ENCODE data around the gene BLMH. TPM values are rescaled to one million over a fixed set of nuclear protein-coding genes. Genes with fewer than 3 reads are reported as not detected.

The BLMH gene
- total RNA-seq, 1 experiment from 2014 or later: 28.3 TPM

DNA sequence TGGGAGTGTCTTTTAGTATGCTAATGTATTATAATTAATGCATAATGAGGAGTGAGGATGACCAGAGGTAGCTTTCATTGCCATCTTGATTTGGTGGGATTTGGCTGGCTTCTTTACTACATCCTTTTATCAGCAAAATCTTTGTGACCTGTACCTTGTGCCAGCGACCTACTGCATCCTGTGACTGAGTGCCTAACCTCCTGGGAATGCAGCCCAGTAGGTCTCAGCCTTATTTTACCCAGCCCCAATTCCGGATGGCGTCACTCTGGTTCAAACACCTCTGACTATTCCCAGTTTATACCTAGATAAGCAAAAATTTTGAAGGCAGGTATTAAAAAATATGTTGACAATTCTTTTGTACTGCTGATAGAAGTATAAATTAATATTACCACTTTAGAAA lies 10.5 kb upstream of the BLMH start:
- no peak overlapping the region for H3K27ac Mint-ChIP-seq (ENCODE audit: low read depth, unreplicated experiment)
- intact Hi-C loops (cut with micrococcal nuclease): no loop called here

GRCh38 chr17:30300818-30301217 lies 9.1 kb upstream of the BLMH start:
- Mint-ChIP-seq H3K27me3 (ENCODE audit: insufficient read depth, unreplicated experiment) (peaks cover 14% of the 10 kb centered on the region), H3K4me1 (ENCODE audit: insufficient read depth, unreplicated experiment) (no peaks in the 10 kb centered on the region), H3K36me3 (ENCODE audit: insufficient read depth, unreplicated experiment) (no peaks in the 10 kb centered on the region), H3K9me3 (ENCODE audit: unreplicated experiment) (peaks cover 8% of the 10 kb centered on the region), H3K27ac (ENCODE audit: low read depth, unreplicated experiment) (no peak overlapping the region), H3K4me3 (ENCODE audit: unreplicated experiment) (no peak overlapping the region)
- CTCF ChIA-PET: no interaction called here
- TF ChIP-seq, protein P1, sequence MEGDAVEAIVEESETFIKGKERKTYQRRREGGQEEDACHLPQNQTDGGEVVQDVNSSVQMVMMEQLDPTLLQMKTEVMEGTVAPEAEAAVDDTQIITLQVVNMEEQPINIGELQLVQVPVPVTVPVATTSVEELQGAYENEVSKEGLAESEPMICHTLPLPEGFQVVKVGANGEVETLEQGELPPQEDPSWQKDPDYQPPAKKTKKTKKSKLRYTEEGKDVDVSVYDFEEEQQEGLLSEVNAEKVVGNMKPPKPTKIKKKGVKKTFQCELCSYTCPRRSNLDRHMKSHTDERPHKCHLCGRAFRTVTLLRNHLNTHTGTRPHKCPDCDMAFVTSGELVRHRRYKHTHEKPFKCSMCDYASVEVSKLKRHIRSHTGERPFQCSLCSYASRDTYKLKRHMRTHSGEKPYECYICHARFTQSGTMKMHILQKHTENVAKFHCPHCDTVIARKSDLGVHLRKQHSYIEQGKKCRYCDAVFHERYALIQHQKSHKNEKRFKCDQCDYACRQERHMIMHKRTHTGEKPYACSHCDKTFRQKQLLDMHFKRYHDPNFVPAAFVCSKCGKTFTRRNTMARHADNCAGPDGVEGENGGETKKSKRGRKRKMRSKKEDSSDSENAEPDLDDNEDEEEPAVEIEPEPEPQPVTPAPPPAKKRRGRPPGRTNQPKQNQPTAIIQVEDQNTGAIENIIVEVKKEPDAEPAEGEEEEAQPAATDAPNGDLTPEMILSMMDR (IDR thresholded peaks at IDR 0.05; ENCODE audit: unreplicated experiment): no peak
- BruUV-seq (replicated peaks): no TSS peak
- intact Hi-C loops (cut with micrococcal nuclease): no loop called here
- DNase-seq (ENCODE audit: unreplicated experiment): no peak
- POLR2A ChIA-PET: no interaction called here

More for the DNA sequence above, 10.5 kb upstream of the BLMH start:
- TF ChIP-seq, protein P1 (IDR thresholded peaks at IDR 0.05; ENCODE audit: unreplicated experiment): no peak
- Mint-ChIP-seq H3K9me3 (ENCODE audit: unreplicated experiment) (peaks cover 8% of the 10 kb centered on the region), H3K36me3 (ENCODE audit: insufficient read depth, unreplicated experiment) (no peaks in the 10 kb centered on the region), H3K4me3 (ENCODE audit: unreplicated experiment) (no peak overlapping the region), H3K4me1 (ENCODE audit: insufficient read depth, unreplicated experiment) (no peaks in the 10 kb centered on the region), H3K27me3 (ENCODE audit: insufficient read depth, unreplicated experiment) (peaks cover 20% of the 10 kb centered on the region)
- POLR2A ChIA-PET: no interaction called here
- CTCF ChIA-PET: no interaction called here
- no peak for DNase-seq (ENCODE audit: unreplicated experiment)
- no TSS peak for BruUV-seq (replicated peaks)

DNA sequence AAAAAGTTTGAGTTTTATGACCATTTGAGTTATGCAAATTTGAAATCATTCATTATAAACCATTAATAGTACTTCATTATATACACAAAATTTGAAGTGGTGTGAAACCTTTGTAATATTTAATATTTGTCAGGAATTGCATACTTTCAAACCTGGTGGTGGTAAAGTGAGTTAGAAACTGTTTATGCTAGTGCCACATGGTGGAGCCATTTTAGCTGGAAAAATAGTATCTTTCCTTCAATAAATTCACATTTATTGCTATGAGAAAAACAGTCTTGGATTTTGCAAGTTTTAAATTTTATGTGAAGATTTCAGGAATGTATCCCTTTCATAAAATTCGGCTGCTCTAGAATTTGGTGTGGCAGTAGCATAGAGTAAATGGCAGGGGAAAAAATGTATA lies 7.3 kb upstream of the BLMH start:
- CTCF ChIA-PET: interaction anchor here (0.7 to 1.5 kb wide), 2 partner anchors 35 to 37 kb away, joined by 3 to 7 read pairs; no protein-coding TSS in a partner anchor
- no peaks in the 10 kb centered on the region for H3K4me1 Mint-ChIP-seq (ENCODE audit: insufficient read depth, unreplicated experiment)
- BruUV-seq (replicated peaks): no TSS peak
- H3K27ac Mint-ChIP-seq (ENCODE audit: low read depth, unreplicated experiment): no peak overlapping the region
- TF ChIP-seq, protein P1 (IDR thresholded peaks at IDR 0.05; ENCODE audit: unreplicated experiment): no peak
- peaks cover 8% of the 10 kb centered on the region for H3K27me3 Mint-ChIP-seq (ENCODE audit: insufficient read depth, unreplicated experiment)
- POLR2A ChIA-PET: no interaction called here
- intact Hi-C loops (cut with micrococcal nuclease): loop anchor here (1.0 kb wide), 1 partner anchor 37 kb away; no protein-coding TSS in a partner anchor
- H3K36me3 Mint-ChIP-seq (ENCODE audit: insufficient read depth, unreplicated experiment): no peaks in the 10 kb centered on the region
- peaks cover 8% of the 10 kb centered on the region for H3K9me3 Mint-ChIP-seq (ENCODE audit: unreplicated experiment)
- no peak for DNase-seq (ENCODE audit: unreplicated experiment)
- no peak overlapping the region for H3K4me3 Mint-ChIP-seq (ENCODE audit: unreplicated experiment)

- TF ChIP-seq, protein P1 (IDR thresholded peaks at IDR 0.05; ENCODE audit: unreplicated experiment): no peak
- BruUV-seq (replicated peaks): no TSS peak
- Mint-ChIP-seq H3K27ac (ENCODE audit: low read depth, unreplicated experiment) (no peak overlapping the region), H3K4me1 (ENCODE audit: insufficient read depth, unreplicated experiment) (no peaks in the 10 kb centered on the region), H3K9me3 (ENCODE audit: unreplicated experiment) (peaks cover 8% of the 10 kb centered on the region), H3K36me3 (ENCODE audit: insufficient read depth, unreplicated experiment) (no peaks in the 10 kb centered on the region), H3K4me3 (ENCODE audit: unreplicated experiment) (no peak overlapping the region), H3K27me3 (ENCODE audit: insufficient read depth, unreplicated experiment) (peaks cover 8% of the 10 kb centered on the region)
- intact Hi-C loops (cut with micrococcal nuclease): no loop called here
- DNase-seq (ENCODE audit: unreplicated experiment): no peak
- ChIA-PET POLR2A (no interaction called here), CTCF (interaction anchor here (0.6 to 0.9 kb wide), 3 partner anchors 9 to 1098 kb away, joined by 3 to 4 read pairs (median 3); no protein-coding TSS in a partner anchor)
Measured at GRCh38 chr17:30297715-30298114, 6.0 kb upstream of the BLMH start.

Measured in MCF 10A (cell line).